Right atrium auricular region (tissue), 2 donors: ENCODE results near the gene H2AZ1. TPM values are rescaled to one million over a fixed set of nuclear protein-coding genes. Genes with fewer than 3 reads are reported as not detected.
A peak's percentile ranks its signal among the peaks of the same experiment; 100 is the strongest.
"Not testable (repeated sequence)": the region's sequence is repeated elsewhere in the genome, so short reads cannot be mapped to it uniquely, and the experiment has no call there.

Source experiments
- DNase-seq: peaks from one replicate; pipeline ENCODE4 v3.0.0-alpha.2; 2019; ENCODE audit warnings: low spot score
- H3K27ac ChIP-seq, 2 donors: fragments of 200-600 bp; sonication (generic); 1 replicate in 1 of 2; 2 replicates in 1 of 2; pipeline ENCODE4 v1.5.1; 2016 to 2019
- H3K27me3 ChIP-seq, 2 donors: fragments of 200-600 bp; sonication (generic); one replicate each; pipeline versions ENCODE4 v1.5.1 to v1.6.0; 2017 to 2019
- H3K36me3 ChIP-seq: fragments of 200-600 bp; sonication (generic); one replicate; pipeline ENCODE4 v1.5.1; 2016
- H3K4me1 ChIP-seq, 2 donors: fragments of 200-600 bp; sonication (generic); one replicate each; pipeline versions ENCODE4 v1.5.1 to v1.6.0; 2017 to 2019
- H3K4me3 ChIP-seq, 2 donors: fragments of 200-600 bp; sonication (generic); 1 replicate in 1 of 2; 2 replicates in 1 of 2; pipeline ENCODE4 v1.5.1; 2017 to 2019; ENCODE audit warnings: mild to moderate bottlenecking in 1 of 2, moderate library complexity in 1 of 2
- H3K9me3 ChIP-seq, 2 donors: fragments of 200-600 bp; sonication (generic); one replicate each; pipeline ENCODE4 v1.5.1; 2019
- CTCF ChIP-seq, 2 donors: fragments of 200-600 bp; sonication (generic); IDR thresholded peaks; one replicate each; pipeline ENCODE4 v1.5.1; 2019; ENCODE audit warnings: antibody characterized with exemption in 2 of 2
- total RNA-seq, 2 donors: library from RNA; depleted of rRNA; stranded (reverse); fragments of >200 nt; gene quantifications; one replicate each; pipeline ENCODE4 v1.1.0, GENCODE V29; 2016

H2AZ1 gene
- total RNA-seq, 2 donors from 2014 or later: 128 to 143 TPM

GRCh38 chr4:99965674-99966350 is 15.7 kb upstream of the H2AZ1 start:
- Histone ChIP-seq H3K9me3 (no peaks in the 10 kb centered on the region), H3K27me3 (no peaks in the 10 kb centered on the region), H3K36me3 (no peaks in the 10 kb centered on the region), H3K4me3 (no peak overlapping the region), H3K4me1 (no peaks in the 10 kb centered on the region), H3K27ac (no peak overlapping the region)
- DNase-seq: no peak
- TF ChIP-seq CTCF (IDR thresholded peaks at IDR 0.05): no peak

- Histone ChIP-seq H3K36me3 (no peaks in the 10 kb centered on the region), H3K4me3 (no peak overlapping the region), H3K9me3 (no peaks in the 10 kb centered on the region), H3K4me1 (no peaks in the 10 kb centered on the region), H3K27me3 (no peaks in the 10 kb centered on the region), H3K27ac (no peak overlapping the region)
- no peak for TF ChIP-seq CTCF (IDR thresholded peaks at IDR 0.05)
- no peak for DNase-seq
These were observed 15.1 kb upstream of the H2AZ1 start for GRCh38 chr4:99965173-99965572.

- Histone ChIP-seq H3K27me3 (no peaks in the 10 kb centered on the region), H3K9me3 (no peaks in the 10 kb centered on the region), H3K36me3 (no peaks in the 10 kb centered on the region), H3K4me1 (no peaks in the 10 kb centered on the region), H3K27ac (no peak overlapping the region), H3K4me3 (no peak overlapping the region)
- TF ChIP-seq CTCF (IDR thresholded peaks at IDR 0.05): no peak
- no peak for DNase-seq
These were observed 11.6 kb upstream of the H2AZ1 start for GRCh38 chr4:99961711-99962110.

- Histone ChIP-seq H3K36me3 (no peaks in the 10 kb centered on the region), H3K27me3 (no peaks in the 10 kb centered on the region), H3K27ac (no peak overlapping the region), H3K4me1 (no peaks in the 10 kb centered on the region), H3K4me3 (no peak overlapping the region), H3K9me3 (no peaks in the 10 kb centered on the region)
- DNase-seq: no peak
- no peak for TF ChIP-seq CTCF (IDR thresholded peaks at IDR 0.05)
These were observed 10.6 kb upstream of the H2AZ1 start for GRCh38 chr4:99960648-99961047.

- not testable (repeated sequence) for H3K36me3 ChIP-seq, H3K27me3 ChIP-seq, H3K27ac ChIP-seq, H3K9me3 ChIP-seq, H3K4me3 ChIP-seq, DNase-seq, H3K4me1 ChIP-seq
These were observed 8.1 kb upstream of the H2AZ1 start for GRCh38 chr4:99958207-99958606.

GRCh38 chr4:99950913-99951254 is 809 bp upstream of the H2AZ1 start:
- peaks cover 0 to 25% of the 10 kb centered on the region in 2 donors for H3K4me1 ChIP-seq
- no peaks in the 10 kb centered on the region for H3K27me3 ChIP-seq
- no peaks in the 10 kb centered on the region for H3K36me3 ChIP-seq
- peak overlapping the region; percentile 89 to 96 for H3K27ac ChIP-seq
- no peak for TF ChIP-seq CTCF (IDR thresholded peaks at IDR 0.05)
- no peak for DNase-seq
- no peaks in the 10 kb centered on the region for H3K9me3 ChIP-seq
- H3K4me3 ChIP-seq: peak overlapping the region; percentile 76 to 80
